GM19372 (cell line): ENCODE data around the gene CD86.
"Not testable (repeated sequence)": the region's sequence is repeated elsewhere in the genome, so short reads cannot be mapped to it uniquely, and the experiment has no call there.

Source experiments
- ATAC-seq: cut with Tn5 transposase; IDR thresholded peaks from one replicate; pipeline ENCODE4 v1.9.1; 2021; ENCODE audit warnings: mild to moderate bottlenecking, low read depth, moderate library complexity; ENCODE audit not compliant: unreplicated experiment

Gene CD86

GRCh38 chr3:122055215-122055614 is at the start of gene CD86:
TSS of gene CD86 (plus strand) at chr3:122055362. CDS start at chr3:122055490, 128 bp downstream.
- ATAC-seq, result peak; percentile 88

- no peak for ATAC-seq
These were observed 48.9 kb upstream of the CD86 start for GRCh38 chr3:122006267-122006666.

GRCh38 chr3:122008166-122008565 is 47.0 kb upstream of the CD86 start:
- ATAC-seq, result no peak

- no peak for ATAC-seq
These were observed 44.7 kb upstream of the CD86 start for GRCh38 chr3:122010506-122010905.

- ATAC-seq, result no peak
These were observed 43.8 kb upstream of the CD86 start for GRCh38 chr3:122011396-122011795.

- no peak for ATAC-seq
These were observed 42.3 kb upstream of the CD86 start for GRCh38 chr3:122012821-122013220.

- ATAC-seq, result no peak
These were observed 41.7 kb upstream of the CD86 start for GRCh38 chr3:122013448-122013925.

GRCh38 chr3:122014741-122015140 is 40.4 kb upstream of the CD86 start:
- ATAC-seq, result peak; percentile 76

- ATAC-seq, result no peak
These were observed 35.7 kb upstream of the CD86 start for GRCh38 chr3:122019493-122019892.

- no peak for ATAC-seq
These were observed 34.1 kb upstream of the CD86 start for GRCh38 chr3:122021037-122021436.

- ATAC-seq, result no peak
These were observed 33.3 kb upstream of the CD86 start, which contains the start of gene ILDR1 for GRCh38 chr3:122021811-122022401. TSS of gene ILDR1 (minus strand) at chr3:122022247. CDS start at chr3:122022077, 170 bp downstream.

GRCh38 chr3:122023335-122023910 is 31.7 kb upstream of the CD86 start:
- no peak for ATAC-seq

GRCh38 chr3:122024800-122025199 is 30.4 kb upstream of the CD86 start:
- no peak for ATAC-seq

- ATAC-seq, result peak; percentile 73
These were observed 29.9 kb upstream of the CD86 start for GRCh38 chr3:122025296-122025695.

GRCh38 chr3:122030381-122031122 is 24.6 kb upstream of the CD86 start:
- no peak for ATAC-seq

- ATAC-seq, result no peak
These were observed 24.1 kb upstream of the CD86 start for GRCh38 chr3:122031123-122031468.

GRCh38 chr3:122032531-122032930 is 22.6 kb upstream of the CD86 start:
- ATAC-seq, result no peak

GRCh38 chr3:122033023-122033422 is 22.1 kb upstream of the CD86 start:
- no peak for ATAC-seq

GRCh38 chr3:122047296-122047695 is 7.9 kb upstream of the CD86 start:
- ATAC-seq, result not testable (repeated sequence)

- not testable (repeated sequence) for ATAC-seq
These were observed 7.4 kb upstream of the CD86 start for GRCh38 chr3:122047773-122048172.

GRCh38 chr3:122052968-122053367 is 2.2 kb upstream of the CD86 start:
- no peak for ATAC-seq

GRCh38 chr3:122057671-122058070 is 2.5 kb downstream of the CD86 start:
- ATAC-seq, result no peak
